ENCODE data around the gene HBZ.
"Not testable (repeated sequence)": the region's sequence is repeated elsewhere in the genome, so short reads cannot be mapped to it uniquely, and the experiment has no call there.

DNA sequence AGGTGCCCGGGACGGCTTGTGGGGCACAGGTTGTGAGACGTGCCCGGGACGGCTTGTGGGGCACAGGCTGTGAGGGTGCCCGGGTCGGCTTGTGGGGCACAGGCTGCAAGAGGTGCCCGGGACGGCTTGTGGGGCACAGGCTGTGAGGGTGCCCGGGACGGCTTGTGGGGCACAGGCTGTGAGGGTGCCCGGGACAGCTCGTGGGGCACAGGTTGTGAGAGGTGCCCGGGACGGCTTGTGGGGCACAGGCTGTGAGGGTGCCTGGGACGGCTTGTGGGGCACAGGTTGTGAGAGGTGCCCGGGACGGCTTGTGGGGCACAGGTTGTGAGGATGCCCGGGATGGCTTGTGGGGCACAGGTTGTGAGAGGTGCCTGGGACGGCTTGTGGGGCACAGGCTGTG lies 7.8 kb downstream of the HBZ start:
- TF ChIP-seq EZH2phosphoT487 (IDR thresholded peaks at IDR 0.05; ENCODE audit: borderline replicate concordance); CTCF (conservative IDR thresholded peaks at IDR 0.05; ENCODE audit: low read length): not testable (repeated sequence)
